Pancreas (tissue), 10 donors: ENCODE results near the gene WDR33. TPM values are rescaled to one million over a fixed set of nuclear protein-coding genes. Genes with fewer than 3 reads are reported as not detected.
A peak's percentile ranks its signal among the peaks of the same experiment; 100 is the strongest.

Source experiments
- ATAC-seq, 4 donors: fragments of 200-7000 bp; cut with Tn5 transposase; one replicate each; pipeline versions ENCODE4 v1.8.0 to v1.9.1; 2020; ENCODE audit warnings: mild to moderate bottlenecking in 4 of 4, moderate library complexity in 4 of 4
- DNase-seq, 6 donors: peaks; one replicate each; pipeline ENCODE4 v3.0.0-alpha.2; 2020
- FAIRE-seq: peaks from 2 replicates; lab custom pipeline; 2012; peaks lifted over from hg19 to GRCh38; lab: Jason Lieb, UNC
- H3K27ac ChIP-seq, 4 donors: fragments of 200-600 bp; sonication (generic); 1 replicate in 3 of 4; 2 replicates in 1 of 4; pipeline versions ENCODE4 v1.5.0 to v1.8.0; 2020
- H3K27me3 ChIP-seq, 4 donors: fragments of 200-600 bp; one replicate each; pipeline ENCODE4 v1.8.0; 2021
- H3K36me3 ChIP-seq, 3 donors: fragments of 200-600 bp; sonication (generic) in 1 of 3; one replicate each; pipeline versions ENCODE4 v1.5.0 to v1.8.0; 2020 to 2021
- H3K4me1 ChIP-seq, 3 donors: fragments of 200-600 bp; one replicate each; pipeline ENCODE4 v1.8.0; 2021
- H3K4me3 ChIP-seq, 4 donors: fragments of 200-600 bp; sonication (generic) in 2 of 4; one replicate each; pipeline versions ENCODE4 v1.5.0 to v1.8.0; 2020 to 2021
- H3K9me3 ChIP-seq, 4 donors: fragments of 200-600 bp; one replicate each; pipeline ENCODE4 v1.8.0; 2021
- CTCF ChIP-seq, 4 donors: fragments of 200-600 bp; sonication (generic) in 3 of 4; IDR thresholded peaks; one replicate each; pipeline versions ENCODE4 v1.5.0 to v1.8.0; 2021; ENCODE audit warnings: antibody characterized with exemption in 4 of 4
- whole genome bisulfite sequencing, 2 donors: extraction: QIAGEN DNeasy Blood & Tissue Kit; methylation state at CpG; one replicate each; pipeline ENCODE4 v1.1.7; 2013; 5-methylcytosine and 5-hydroxymethylcytosine counted together
- intact Hi-C, 3 donors: fragments of 100-400 bp; cut with DNase I; formaldehyde crosslinking; loops; one replicate each; pipeline versions ENCODE4 v1.11.1 to v1.14.2; 2022
- polyA plus RNA-seq, 2 donors: library from polyadenylated mRNA; stranded (reverse); fragments of 200-250 nt; gene quantifications; one replicate each; pipeline ENCODE4 v1.2.3, GENCODE V29; 2013
- total RNA-seq, 6 donors: library from RNA; stranded (reverse); fragmentation: NEBNext Ultra II Directional in 4 of 6; extraction: Animal tissue kit (Norgen Biotek cat#: 25700) in 4 of 6; gene quantifications; one replicate each; pipeline versions ENCODE4 v1.2.1 to v1.2.4, GENCODE V29; 2021 to 2023
- donor health status: healthy with polysubstance abuse.
- donor health status: DM: no; HTN: no; CAD: no; lungs with moderate emphysema.
- donor health status: DM: no; HTN: no; CAD: no.
- donor health status: control.
- donor health status: control.
- donor health status: Bipolar disorder and iron deficiency.
- donor health status: DM: yes; HTN: yes; CAD: no.
- donor health status: DM: no; HTN: no; CAD: no.
- donor health status: DM: no; HTN: no; CAD: no.
- donor health status: DM: yes; HTN: yes; CAD: no.

The WDR33 gene
- total and polyA plus RNA-seq, 8 donors: 8.9 to 29.6 (median 17.7) TPM

GRCh38 chr2:127675331-127676261, 135.4 kb downstream of the WDR33 start, which contains the start of gene LIMS2:
LIMS2 (minus strand) TSS chr2:127675530; CDS start chr2:127675024, 506 bp downstream.
- peak; percentile 43 to 77 (median 66) for ATAC-seq
- 3 to 4% methylated on average over 41 to 56 of the region's 56 CpGs for WGBS, 2 donors
- DNase-seq: peak in 2 of 6 donors; percentile 31 to 70
- intact Hi-C loops: no loop called here
- Histone ChIP-seq H3K9me3 (no peaks in the 10 kb centered on the region), H3K36me3 (no peaks in the 10 kb centered on the region), H3K27me3 (no peaks in the 10 kb centered on the region), H3K4me3 (peak within 1 kb of the TSS; percentile 26 to 58 (median 40)), H3K4me1 (peaks cover 0 to 8% (median 0%) of the 10 kb centered on the region in 3 donors), H3K27ac (no peak within 1 kb of the TSS)
- no peak for TF ChIP-seq CTCF (IDR thresholded peaks at IDR 0.05)
- no peak for FAIRE-seq

- no peak overlapping the region for H3K27ac ChIP-seq
- DNase-seq (peak in 2 of 6 donors; percentile 73 to 75), FAIRE-seq (no peak), ATAC-seq (peak; percentile 55 to 67 (median 66))
- peaks cover 0 to 8% (median 0%) of the 10 kb centered on the region in 3 donors for H3K4me1 ChIP-seq
- no peaks in the 10 kb centered on the region for H3K9me3 ChIP-seq
- no peaks in the 10 kb centered on the region for H3K36me3 ChIP-seq
- WGBS, 2 donors: 13 to 17% methylated on average over 55 to 72 of the region's 72 CpGs
- intact Hi-C loops: no loop called here
- no peaks in the 10 kb centered on the region for H3K27me3 ChIP-seq
- H3K4me3 ChIP-seq: peak overlapping the region in 3 of 4 donors; percentile 26 to 58 (median 51)
- no peak for TF ChIP-seq CTCF (IDR thresholded peaks at IDR 0.05)
Observed at GRCh38 chr2:127674241-127675209, 136.4 kb downstream of the WDR33 start.

- Histone ChIP-seq H3K4me3 (peak overlapping the region in 1 of 4 donors; percentile 58), H3K9me3 (no peaks in the 10 kb centered on the region), H3K4me1 (peaks cover 0 to 8% (median 0%) of the 10 kb centered on the region in 3 donors), H3K27me3 (no peaks in the 10 kb centered on the region), H3K36me3 (no peaks in the 10 kb centered on the region), H3K27ac (no peak overlapping the region)
- WGBS, 2 donors: 86% methylated on average over 16 to 17 of the region's 17 CpGs
- FAIRE-seq: no peak
- intact Hi-C loops: no loop called here
- ATAC-seq: no peak
- DNase-seq: no peak
- no peak for TF ChIP-seq CTCF (IDR thresholded peaks at IDR 0.05)
Observed at GRCh38 chr2:127673291-127674069, 137.5 kb downstream of the WDR33 start.
